Lung (tissue), 12 donors: Measurements from ENCODE around the gene OR10S1. TPM values are rescaled to one million over a fixed set of nuclear protein-coding genes. Genes with fewer than 3 reads are reported as not detected.

Experiments used
- ATAC-seq: fragments of 200-7000 bp; cut with Tn5 transposase; one replicate; pipeline ENCODE4 v1.9.1; 2020; ENCODE audit warnings: moderate number of reproducible peaks; ENCODE audit not compliant: insufficient read depth, low FRiP score
- DNase-seq, 3 donors: peaks; one replicate each; pipeline ENCODE4 v3.0.0-alpha.2; 2013 to 2017
- H3K27ac ChIP-seq, 2 donors: one replicate each; pipeline ENCODE4 v1.5.1; 2013; ENCODE audit warnings: mild to moderate bottlenecking in 2 of 2, moderate library complexity in 2 of 2, control low read depth in 1 of 2, inconsistent platforms in 1 of 2, low read depth in 1 of 2, low read length in 1 of 2
- H3K27me3 ChIP-seq, 3 donors: one replicate each; pipeline ENCODE4 v1.5.1; 2013; ENCODE audit warnings: low read length in 2 of 3; ENCODE audit not compliant: control insufficient read depth in 3 of 3, insufficient read depth in 3 of 3
- H3K36me3 ChIP-seq, 4 donors: one replicate each; pipeline ENCODE4 v1.5.1; 2013; ENCODE audit warnings: low read length in 4 of 4, mild to moderate bottlenecking in 1 of 4, moderate library complexity in 1 of 4; ENCODE audit not compliant: control insufficient read depth in 4 of 4, insufficient read depth in 4 of 4
- H3K4me1 ChIP-seq, 5 donors: one replicate each; pipeline ENCODE4 v1.5.1; 2013; ENCODE audit warnings: low read length in 5 of 5, mild to moderate bottlenecking in 2 of 5, moderate library complexity in 1 of 5; ENCODE audit not compliant: control insufficient read depth in 5 of 5, insufficient read depth in 5 of 5
- H3K4me3 ChIP-seq: one replicate; pipeline ENCODE4 v1.5.1; 2013; ENCODE audit warnings: mild to moderate bottlenecking, control low read depth, moderate library complexity
- H3K9ac ChIP-seq, 2 donors: one replicate each; pipeline ENCODE4 v1.5.1; 2013; ENCODE audit warnings: low read length in 2 of 2, control low read depth in 1 of 2; ENCODE audit not compliant: insufficient read depth in 1 of 2
- H3K9me3 ChIP-seq, 4 donors: one replicate each; pipeline ENCODE4 v1.5.1; 2013; ENCODE audit warnings: low read length in 3 of 4, mild to moderate bottlenecking in 1 of 4, moderate library complexity in 1 of 4; ENCODE audit not compliant: control insufficient read depth in 4 of 4, insufficient read depth in 3 of 4
- WGBS, 2 donors: extraction: QIAGEN DNeasy Blood & Tissue Kit; methylation state at CpG; one replicate each; pipeline ENCODE4 v1.1.7; 2013; 5-methylcytosine and 5-hydroxymethylcytosine counted together
- polyA plus RNA-seq, 2 donors: library from polyadenylated mRNA; stranded (reverse); fragments of 200-250 nt; gene quantifications; one replicate each; pipeline ENCODE4 v1.2.1, GENCODE V29; 2013
- total RNA-seq, 2 donors: library from RNA; depleted of rRNA in 1 of 2; stranded (reverse); fragments of >200 nt in 1 of 2; gene quantifications; one replicate each; pipeline ENCODE4 v1.2.1, GENCODE V29; 2014 to 2021
- TF ChIP-seq, protein P1 (sequence below): IDR thresholded peaks from 2 replicates; pipeline ENCODE4 v1.5.1; 2012; ENCODE audit warnings: mild to moderate bottlenecking; ENCODE audit errors: control extremely low read depth, extremely low read depth
- donor health status: control.
- donor health status: control.
- donor health status: Bipolar disorder and iron deficiency.
- donor health status: healthy.
- donor health status: DM: yes; HTN: yes; CAD: no.

OR10S1 gene
- total and polyA plus RNA-seq, 4 donors = not detected

DNA sequence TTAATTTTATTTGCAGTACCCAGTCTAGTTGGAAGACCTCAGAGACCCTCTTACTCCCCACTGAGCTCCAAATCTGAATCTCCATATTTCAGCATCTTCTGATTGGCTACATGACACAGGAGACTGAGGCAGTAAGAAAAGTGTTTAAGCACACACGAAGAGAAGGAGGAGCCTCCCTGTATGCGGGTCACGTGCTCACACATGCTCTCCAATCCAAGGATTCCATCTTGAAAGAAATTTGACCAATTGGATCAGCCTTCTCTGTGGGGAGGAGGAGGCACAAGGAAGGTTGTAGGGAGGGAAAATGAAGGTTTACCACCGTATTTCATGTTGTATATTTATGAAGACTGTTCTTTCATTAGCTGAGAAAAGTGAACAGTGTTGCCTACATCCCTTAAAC lies 35.2 kb downstream of the OR10S1 start:
- no peaks in the 10 kb centered on the region for H3K4me1 ChIP-seq
- H3K9ac ChIP-seq = no peak overlapping the region
- H3K27me3 ChIP-seq = no peaks in the 10 kb centered on the region
- no peak for ATAC-seq
- no peak overlapping the region for H3K4me3 ChIP-seq
- H3K9me3 ChIP-seq = no peaks in the 10 kb centered on the region
- no peaks in the 10 kb centered on the region for H3K36me3 ChIP-seq
- H3K27ac ChIP-seq = no peak overlapping the region
- no peak for DNase-seq
- TF ChIP-seq, protein P1, sequence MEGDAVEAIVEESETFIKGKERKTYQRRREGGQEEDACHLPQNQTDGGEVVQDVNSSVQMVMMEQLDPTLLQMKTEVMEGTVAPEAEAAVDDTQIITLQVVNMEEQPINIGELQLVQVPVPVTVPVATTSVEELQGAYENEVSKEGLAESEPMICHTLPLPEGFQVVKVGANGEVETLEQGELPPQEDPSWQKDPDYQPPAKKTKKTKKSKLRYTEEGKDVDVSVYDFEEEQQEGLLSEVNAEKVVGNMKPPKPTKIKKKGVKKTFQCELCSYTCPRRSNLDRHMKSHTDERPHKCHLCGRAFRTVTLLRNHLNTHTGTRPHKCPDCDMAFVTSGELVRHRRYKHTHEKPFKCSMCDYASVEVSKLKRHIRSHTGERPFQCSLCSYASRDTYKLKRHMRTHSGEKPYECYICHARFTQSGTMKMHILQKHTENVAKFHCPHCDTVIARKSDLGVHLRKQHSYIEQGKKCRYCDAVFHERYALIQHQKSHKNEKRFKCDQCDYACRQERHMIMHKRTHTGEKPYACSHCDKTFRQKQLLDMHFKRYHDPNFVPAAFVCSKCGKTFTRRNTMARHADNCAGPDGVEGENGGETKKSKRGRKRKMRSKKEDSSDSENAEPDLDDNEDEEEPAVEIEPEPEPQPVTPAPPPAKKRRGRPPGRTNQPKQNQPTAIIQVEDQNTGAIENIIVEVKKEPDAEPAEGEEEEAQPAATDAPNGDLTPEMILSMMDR = no peak
- WGBS, 2 donors = 87 to 90% methylated on average over 4 of the region's 4 CpGs

DNA sequence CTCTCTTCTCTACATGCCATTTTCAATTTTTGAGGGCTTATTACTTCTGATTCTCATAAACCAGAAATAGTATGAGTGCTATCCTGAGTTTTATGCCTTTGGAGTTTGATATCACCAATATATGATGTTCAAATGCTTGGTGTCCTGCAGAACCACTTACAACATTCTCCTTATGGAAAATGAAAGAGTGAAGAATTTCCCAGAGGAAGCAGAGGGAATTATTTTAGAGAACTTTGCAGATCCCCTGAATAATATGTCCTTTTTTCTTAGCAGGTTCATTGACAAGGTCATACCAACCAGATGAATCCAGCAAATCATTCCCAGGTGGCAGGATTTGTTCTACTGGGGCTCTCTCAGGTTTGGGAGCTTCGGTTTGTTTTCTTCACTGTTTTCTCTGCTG lies 38.3 kb downstream of the OR10S1 start, which contains the start of gene OR4D5:
OR4D5 (plus strand) TSS at position 301 of the 400 bp plus-strand sequence; CDS start at position 301, 0 bp downstream.
- H3K36me3 ChIP-seq = no peaks in the 10 kb centered on the region
- H3K27ac ChIP-seq = no peak within 1 kb of the TSS
- H3K4me3 ChIP-seq = no peak within 1 kb of the TSS
- ATAC-seq = no peak
- no peaks in the 10 kb centered on the region for H3K27me3 ChIP-seq
- no peaks in the 10 kb centered on the region for H3K9me3 ChIP-seq
- TF ChIP-seq, protein P1 = no peak
- no peak within 1 kb of the TSS for H3K9ac ChIP-seq
- no peak for DNase-seq
- H3K4me1 ChIP-seq = no peaks in the 10 kb centered on the region
- 74 to 93% methylated on average over 1 of the region's 1 CpG for WGBS, 2 donors

Other genes with a start within 250 kb of the OR10S1 start
- 10 to 100 TPM; 10.7 to 10.8 TPM for gene ZNF202, start 236.1 kb downstream of the OR10S1 start, total RNA-seq
- 1 to 10 TPM; 6.7 to 7.2 TPM for gene ZNF202, start 236.1 kb downstream of the OR10S1 start, polyA plus RNA-seq
- gene OR6X1, start 223.3 kb downstream of the OR10S1 start, total RNA-seq = not detected
- gene OR6X1, start 223.3 kb downstream of the OR10S1 start, polyA plus RNA-seq = not detected
- not detected for gene OR6M1, start 171.4 kb downstream of the OR10S1 start, total RNA-seq
- not detected for gene OR6M1, start 171.4 kb downstream of the OR10S1 start, polyA plus RNA-seq
- gene TMEM225, start 92.1 kb downstream of the OR10S1 start, total RNA-seq = not detected
- gene TMEM225, start 92.1 kb downstream of the OR10S1 start, polyA plus RNA-seq = not detected
- not detected for gene OR8D4, start 75.6 kb downstream of the OR10S1 start, total RNA-seq
- not detected for gene OR8D4, start 75.6 kb downstream of the OR10S1 start, polyA plus RNA-seq
- gene OR4D5, start 38.2 kb downstream of the OR10S1 start, total RNA-seq = not detected
- gene OR4D5, start 38.2 kb downstream of the OR10S1 start, polyA plus RNA-seq = not detected
- not detected for gene OR6T1, start 33.9 kb downstream of the OR10S1 start, total RNA-seq
- gene OR6T1, start 33.9 kb downstream of the OR10S1 start, polyA plus RNA-seq = not detected
- gene OR10G6, start 17.4 kb upstream of the OR10S1 start, total RNA-seq = not detected
- not detected for gene OR10G6, start 17.4 kb upstream of the OR10S1 start, polyA plus RNA-seq
- gene OR10G4, start 35.2 kb upstream of the OR10S1 start, total RNA-seq = not detected
- gene OR10G4, start 35.2 kb upstream of the OR10S1 start, polyA plus RNA-seq = not detected
- not detected for gene OR10G9, start 45.2 kb upstream of the OR10S1 start, total RNA-seq
- gene OR10G9, start 45.2 kb upstream of the OR10S1 start, polyA plus RNA-seq = not detected
- not detected for gene OR10G8, start 49.0 kb upstream of the OR10S1 start, total RNA-seq
- not detected for gene OR10G8, start 49.0 kb upstream of the OR10S1 start, polyA plus RNA-seq
- gene OR10G7, start 63.5 kb upstream of the OR10S1 start, total RNA-seq = not detected
- not detected for gene OR10G7, start 63.5 kb upstream of the OR10S1 start, polyA plus RNA-seq
- gene VWA5A, start 137.7 kb upstream of the OR10S1 start, total RNA-seq = 10 to 100 TPM; 30.1 to 35.8 TPM
- gene VWA5A, start 137.7 kb upstream of the OR10S1 start, polyA plus RNA-seq = 10 to 100 TPM; 20.7 to 27.4 TPM
- gene OR10D3, start 205.6 kb upstream of the OR10S1 start, total RNA-seq = not detected
- not detected for gene OR10D3, start 205.6 kb upstream of the OR10S1 start, polyA plus RNA-seq